Ovary (tissue), 3 donors: ENCODE results near the gene LIN9.

Experiments used
- EP300 ChIP-seq: sonication (generic); formaldehyde crosslinking; IDR thresholded peaks from one replicate; pipeline ENCODE4 v1.6.1; 2017; ENCODE audit warnings: antibody characterized with exemption
- TF ChIP-seq, protein P1 (sequence below), 3 donors: fragments of 450-650 bp in 2 of 3; fragments of 200-600 bp in 1 of 3; IDR thresholded peaks; one replicate each; pipeline versions ENCODE4 v1.5.1 to v1.8.0; 2016 to 2022; ENCODE audit warnings: antibody characterized with exemption in 3 of 3, mild to moderate bottlenecking in 1 of 3
- donor health status: DM: no; HTN: no; CAD: no.

DNA sequence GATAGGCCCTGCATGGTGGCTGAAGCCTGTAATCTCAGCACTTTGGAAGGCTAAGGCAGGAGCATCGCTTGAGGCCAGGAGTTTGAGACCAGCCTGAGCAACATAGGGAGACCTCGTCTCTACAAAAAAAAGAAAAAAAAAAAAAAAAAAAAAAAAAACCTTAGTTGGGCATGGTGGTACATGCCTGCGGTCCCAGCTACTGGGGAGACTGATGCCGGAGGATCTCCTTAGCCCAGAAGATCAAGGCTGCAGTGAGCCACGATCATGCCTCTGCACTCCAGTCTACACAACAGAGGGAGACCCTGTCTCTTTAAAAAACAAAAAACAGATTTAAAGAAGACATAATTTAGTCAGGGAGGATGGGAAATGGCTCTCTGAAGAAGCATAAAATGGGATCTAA lies 3.8 kb downstream of the LIN9 start:
- TF ChIP-seq, protein P1, sequence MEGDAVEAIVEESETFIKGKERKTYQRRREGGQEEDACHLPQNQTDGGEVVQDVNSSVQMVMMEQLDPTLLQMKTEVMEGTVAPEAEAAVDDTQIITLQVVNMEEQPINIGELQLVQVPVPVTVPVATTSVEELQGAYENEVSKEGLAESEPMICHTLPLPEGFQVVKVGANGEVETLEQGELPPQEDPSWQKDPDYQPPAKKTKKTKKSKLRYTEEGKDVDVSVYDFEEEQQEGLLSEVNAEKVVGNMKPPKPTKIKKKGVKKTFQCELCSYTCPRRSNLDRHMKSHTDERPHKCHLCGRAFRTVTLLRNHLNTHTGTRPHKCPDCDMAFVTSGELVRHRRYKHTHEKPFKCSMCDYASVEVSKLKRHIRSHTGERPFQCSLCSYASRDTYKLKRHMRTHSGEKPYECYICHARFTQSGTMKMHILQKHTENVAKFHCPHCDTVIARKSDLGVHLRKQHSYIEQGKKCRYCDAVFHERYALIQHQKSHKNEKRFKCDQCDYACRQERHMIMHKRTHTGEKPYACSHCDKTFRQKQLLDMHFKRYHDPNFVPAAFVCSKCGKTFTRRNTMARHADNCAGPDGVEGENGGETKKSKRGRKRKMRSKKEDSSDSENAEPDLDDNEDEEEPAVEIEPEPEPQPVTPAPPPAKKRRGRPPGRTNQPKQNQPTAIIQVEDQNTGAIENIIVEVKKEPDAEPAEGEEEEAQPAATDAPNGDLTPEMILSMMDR (IDR thresholded peaks at IDR 0.05): no peak
- TF ChIP-seq EP300: no peak
